Measurements from ENCODE around the gene CD38.

DNA sequence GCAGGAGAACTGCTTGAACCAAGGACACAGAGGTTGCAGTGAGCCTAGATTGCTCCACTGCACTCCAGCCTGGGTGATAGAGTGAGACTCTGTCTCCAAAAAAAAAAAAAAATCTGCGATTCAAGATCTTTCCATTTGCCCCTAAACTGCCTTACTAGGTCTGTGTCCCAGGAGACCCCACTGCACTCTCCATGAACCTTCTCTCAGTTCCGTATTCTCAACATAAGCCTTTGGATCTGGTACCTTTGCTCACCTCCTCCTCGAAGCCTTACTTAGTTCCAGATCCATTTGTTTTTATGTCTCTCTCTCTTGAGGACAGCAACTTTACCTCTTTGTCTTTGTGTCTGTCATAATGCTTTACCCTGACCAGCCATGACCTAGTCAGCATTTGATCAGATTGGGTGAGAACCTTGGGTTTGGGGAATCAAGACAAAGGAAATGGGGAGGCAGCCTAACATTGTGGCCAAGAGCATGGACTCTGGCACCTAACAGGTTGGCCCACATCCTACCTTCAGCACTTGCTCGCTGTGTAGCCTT lies 41.5 kb upstream of the CD38 start:
- TF ChIP-seq, protein P1, sequence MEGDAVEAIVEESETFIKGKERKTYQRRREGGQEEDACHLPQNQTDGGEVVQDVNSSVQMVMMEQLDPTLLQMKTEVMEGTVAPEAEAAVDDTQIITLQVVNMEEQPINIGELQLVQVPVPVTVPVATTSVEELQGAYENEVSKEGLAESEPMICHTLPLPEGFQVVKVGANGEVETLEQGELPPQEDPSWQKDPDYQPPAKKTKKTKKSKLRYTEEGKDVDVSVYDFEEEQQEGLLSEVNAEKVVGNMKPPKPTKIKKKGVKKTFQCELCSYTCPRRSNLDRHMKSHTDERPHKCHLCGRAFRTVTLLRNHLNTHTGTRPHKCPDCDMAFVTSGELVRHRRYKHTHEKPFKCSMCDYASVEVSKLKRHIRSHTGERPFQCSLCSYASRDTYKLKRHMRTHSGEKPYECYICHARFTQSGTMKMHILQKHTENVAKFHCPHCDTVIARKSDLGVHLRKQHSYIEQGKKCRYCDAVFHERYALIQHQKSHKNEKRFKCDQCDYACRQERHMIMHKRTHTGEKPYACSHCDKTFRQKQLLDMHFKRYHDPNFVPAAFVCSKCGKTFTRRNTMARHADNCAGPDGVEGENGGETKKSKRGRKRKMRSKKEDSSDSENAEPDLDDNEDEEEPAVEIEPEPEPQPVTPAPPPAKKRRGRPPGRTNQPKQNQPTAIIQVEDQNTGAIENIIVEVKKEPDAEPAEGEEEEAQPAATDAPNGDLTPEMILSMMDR (IDR thresholded peaks at IDR 0.05) = no peak
- TF ChIP-seq POLR2A (IDR thresholded peaks at IDR 0.05) = no peak

All from adrenal gland (tissue), 5 donors.